Islet precursor cell (in vitro differentiated cells): ENCODE measurements around the gene PAEP.
A peak's percentile ranks its signal among the peaks of the same experiment; 100 is the strongest.

Source experiments
- DNase-seq: peaks from one replicate; pipeline ENCODE4 v3.0.0-alpha.2; 2018

Gene PAEP

GRCh38 chr9:135579889-135580660 lies 18.5 kb downstream of the PAEP start:
- DNase-seq = no peak

DNA sequence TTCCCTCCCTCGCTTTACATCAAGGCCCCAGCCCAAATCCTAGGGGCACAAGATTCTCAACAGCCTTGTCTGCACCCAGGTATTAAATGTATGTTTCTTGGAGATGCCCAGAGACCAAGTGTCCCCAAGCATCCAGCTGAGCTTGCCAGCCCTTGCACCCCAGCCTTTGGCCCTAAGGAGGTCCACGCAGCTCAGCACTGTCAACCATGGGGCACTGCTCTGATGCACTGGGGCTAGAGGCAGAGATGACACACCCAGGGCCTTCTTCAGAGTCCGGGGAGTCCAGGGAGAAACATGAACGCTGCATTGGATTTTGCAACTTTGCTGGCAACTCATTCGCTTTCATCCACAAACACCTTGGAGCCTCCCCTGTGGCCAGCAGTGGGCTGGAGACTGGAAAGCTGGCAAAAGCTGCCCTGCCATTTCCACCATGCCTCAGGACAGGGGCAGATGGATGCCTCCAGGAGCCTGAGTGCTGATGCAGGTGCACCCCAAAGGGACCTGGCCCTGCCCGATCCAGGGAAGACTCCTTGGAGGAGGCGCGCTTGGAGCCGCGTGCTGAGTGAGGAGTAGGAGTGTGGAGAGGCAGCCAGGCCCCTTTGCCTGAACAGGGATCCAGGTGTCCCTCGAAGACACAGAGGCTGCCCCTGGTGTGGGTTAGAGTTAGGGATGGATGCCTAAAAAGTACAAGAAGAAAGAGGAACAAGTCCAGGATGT lies 19.3 kb downstream of the PAEP start:
- no peak for DNase-seq

DNA sequence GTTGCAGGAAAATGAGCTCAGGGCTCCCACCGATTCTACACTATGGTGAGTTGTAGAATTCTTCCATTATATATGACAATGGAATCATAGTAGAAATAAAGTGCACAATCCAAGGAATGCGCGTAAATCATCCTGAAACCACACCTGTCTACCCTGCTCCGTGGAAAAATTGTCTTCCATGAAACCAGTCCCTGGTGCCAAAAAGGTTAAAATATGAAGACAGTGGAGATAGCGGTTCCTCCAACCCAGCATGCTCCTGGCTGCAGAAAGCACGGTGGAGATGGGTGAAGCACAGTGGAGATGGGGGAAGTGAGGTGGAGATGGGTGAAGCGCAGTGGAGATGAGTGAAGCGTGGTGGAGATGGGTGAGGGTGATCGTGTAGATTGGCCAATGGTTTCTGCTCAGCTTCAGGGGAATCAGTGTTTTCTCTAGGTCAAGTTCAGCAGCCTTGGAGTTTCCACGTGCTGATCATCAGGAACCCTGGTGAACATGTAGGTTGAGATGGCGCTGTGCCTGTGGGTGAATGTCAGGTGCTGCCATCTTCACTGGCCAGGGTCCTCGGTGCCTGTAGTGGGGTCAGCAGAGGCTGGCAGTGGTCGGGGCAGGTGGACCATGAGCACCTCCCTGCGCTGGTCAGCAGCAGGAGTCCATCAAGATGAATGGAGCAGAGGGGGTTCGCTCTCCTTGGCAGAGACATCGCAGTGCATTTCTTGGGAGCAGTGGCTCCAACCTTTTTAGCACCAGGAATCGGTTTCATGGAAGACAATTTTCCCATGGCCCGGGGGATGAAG lies 20.3 kb downstream of the PAEP start:
- DNase-seq = no peak

GRCh38 chr9:135582541-135582940 lies 21.0 kb downstream of the PAEP start:
- no peak for DNase-seq

- peak; percentile 63 for DNase-seq
These were observed 21.6 kb downstream of the PAEP start for GRCh38 chr9:135582966-135583687.

- peak; percentile 46 for DNase-seq
These were observed 22.1 kb downstream of the PAEP start for GRCh38 chr9:135583688-135584011.

- DNase-seq = peak; percentile 44
These were observed 22.8 kb downstream of the PAEP start for GRCh38 chr9:135584371-135584770.

GRCh38 chr9:135584934-135585333 lies 23.4 kb downstream of the PAEP start:
- DNase-seq = peak; percentile 47

DNA sequence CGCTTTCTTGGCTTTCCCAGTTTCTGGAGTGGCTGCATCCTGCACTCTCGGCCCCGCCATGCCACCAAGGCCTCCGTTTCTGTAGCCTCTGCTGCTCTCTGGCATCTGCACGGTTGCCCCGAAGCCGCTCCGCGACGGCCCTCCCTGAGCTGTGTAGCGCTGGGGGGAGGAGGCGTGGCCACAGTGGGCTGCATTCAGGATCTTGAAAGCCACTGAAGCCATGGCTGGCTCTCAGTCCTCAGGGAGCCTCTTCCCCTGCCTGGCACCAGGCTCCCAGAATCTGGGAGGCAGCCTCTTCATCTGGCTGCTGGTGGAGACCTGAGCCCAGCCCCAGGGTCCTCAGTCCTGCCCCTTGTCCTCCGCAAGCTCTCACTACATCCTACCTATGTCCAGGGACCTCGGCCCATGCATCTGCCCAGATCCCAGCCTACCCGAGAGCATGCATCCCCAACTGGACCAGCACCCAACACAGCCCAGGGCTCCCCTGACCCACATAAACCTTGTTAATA lies 25.1 kb downstream of the PAEP start:
- DNase-seq = no peak

DNA sequence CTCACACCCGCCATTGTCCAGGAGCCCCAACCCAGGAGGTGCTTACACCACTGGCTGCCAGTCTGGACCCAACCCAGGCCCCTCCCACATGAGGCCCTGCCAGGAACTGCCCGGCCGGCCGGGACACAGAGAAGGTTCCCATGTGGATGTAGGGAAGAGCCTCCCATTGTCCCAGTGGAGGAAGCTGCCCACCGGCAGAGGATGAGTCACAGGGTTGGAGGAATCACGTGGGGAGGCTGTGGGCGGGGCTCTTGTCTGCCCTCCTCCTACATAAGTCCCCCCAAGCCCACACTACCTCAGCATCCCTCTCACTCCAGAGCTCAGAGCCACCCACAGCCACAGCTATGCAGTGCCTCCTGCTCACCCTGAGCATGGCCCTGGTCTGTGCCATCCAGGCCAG lies 26.1 kb downstream of the PAEP start:
- peak; percentile 51 for DNase-seq

DNA sequence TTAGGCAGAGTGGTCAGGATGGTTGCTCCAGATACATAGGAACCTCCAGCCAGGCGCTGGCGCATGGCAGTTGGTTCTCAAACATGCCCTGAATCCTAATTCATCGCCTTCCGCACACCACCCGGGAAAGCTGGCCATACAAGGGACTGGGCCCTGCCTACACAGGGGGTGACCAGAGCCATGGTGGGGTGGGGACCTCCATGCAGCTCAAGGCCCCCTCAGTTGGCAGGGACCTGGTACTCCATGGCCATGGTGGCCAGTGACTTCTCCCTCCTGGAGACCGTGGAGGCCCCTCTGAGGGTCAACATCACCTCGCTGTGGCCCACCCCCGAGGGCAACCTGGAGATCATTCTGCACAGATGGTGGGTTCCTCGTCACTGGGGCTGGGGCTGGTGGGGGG lies 26.8 kb downstream of the PAEP start:
- DNase-seq = no peak

DNA sequence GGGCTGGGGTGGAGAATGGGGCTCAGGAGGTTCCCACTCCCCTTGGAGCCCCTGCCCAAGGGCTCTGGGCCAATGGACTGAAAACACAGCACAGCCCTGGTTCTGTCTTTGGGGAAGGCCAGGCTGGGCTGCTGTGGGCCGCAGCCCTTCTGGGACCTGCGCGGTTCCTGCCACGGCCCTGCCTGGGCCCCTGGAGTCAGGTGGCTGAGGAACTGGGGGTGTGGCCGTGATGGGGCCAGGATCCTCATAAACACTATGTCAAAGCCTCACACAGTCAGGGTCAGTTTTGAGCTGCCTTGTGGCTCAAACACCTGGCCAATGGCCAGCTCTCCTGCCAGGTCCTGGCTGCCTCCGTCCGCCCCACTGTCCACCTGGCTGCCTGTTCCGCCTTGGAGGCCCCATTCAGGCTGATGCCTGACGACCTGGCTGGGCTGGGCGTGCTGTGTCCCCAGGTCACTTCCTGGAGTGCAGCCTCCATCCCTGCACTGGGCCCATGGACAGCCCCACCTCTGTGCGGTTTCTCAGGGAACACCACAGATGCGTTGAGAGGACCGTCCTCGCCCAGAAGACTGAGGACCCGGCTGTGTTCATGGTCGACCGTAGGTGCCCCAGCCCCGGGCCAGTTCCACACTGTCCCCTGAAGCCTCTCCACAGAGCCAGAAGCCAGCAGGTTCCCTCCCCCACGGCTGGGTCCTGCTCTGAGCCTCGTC lies 27.5 kb downstream of the PAEP start:
- peak; percentile 49 for DNase-seq

GRCh38 chr9:135589596-135590485 lies 28.3 kb downstream of the PAEP start:
- no peak for DNase-seq

GRCh38 chr9:135590486-135591079 lies 29.0 kb downstream of the PAEP start:
- no peak for DNase-seq

- DNase-seq = no peak
These were observed 30.2 kb downstream of the PAEP start for GRCh38 chr9:135591506-135592330.

DNA sequence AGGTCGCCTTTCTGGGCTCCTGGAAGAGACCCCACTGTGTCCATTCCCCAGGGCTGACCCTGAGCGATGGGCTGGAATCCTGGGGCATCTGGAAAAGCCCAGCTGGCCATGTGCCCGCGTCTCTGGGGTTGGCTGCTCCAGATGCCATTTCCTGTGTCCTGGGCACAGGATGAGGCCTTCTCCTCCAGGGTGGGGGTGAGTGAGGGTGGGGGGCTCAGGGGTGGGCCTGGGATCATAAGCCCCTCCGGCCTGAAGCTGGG lies 30.7 kb downstream of the PAEP start:
- DNase-seq = peak; percentile 45

DNA sequence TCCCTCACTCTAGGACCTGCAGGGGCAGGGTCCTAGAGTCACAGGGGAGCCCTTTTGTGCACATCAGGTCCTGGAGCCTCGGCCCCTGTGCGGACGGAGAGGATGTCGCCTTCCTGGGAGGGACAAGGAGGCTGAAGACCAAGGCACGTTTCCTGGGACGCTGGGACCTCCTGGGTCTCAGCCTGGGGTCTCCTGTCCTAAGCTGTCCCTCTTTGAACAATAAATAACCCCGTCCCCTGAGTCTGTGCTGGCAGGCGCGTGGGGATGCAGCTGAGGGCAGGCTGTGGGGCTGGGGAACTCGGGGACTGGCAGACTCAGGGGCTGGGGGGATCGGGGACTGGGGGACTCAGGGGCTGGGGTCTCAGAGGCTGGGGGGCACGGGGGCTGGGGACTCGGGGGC lies 31.1 kb downstream of the PAEP start:
- DNase-seq = no peak

DNA sequence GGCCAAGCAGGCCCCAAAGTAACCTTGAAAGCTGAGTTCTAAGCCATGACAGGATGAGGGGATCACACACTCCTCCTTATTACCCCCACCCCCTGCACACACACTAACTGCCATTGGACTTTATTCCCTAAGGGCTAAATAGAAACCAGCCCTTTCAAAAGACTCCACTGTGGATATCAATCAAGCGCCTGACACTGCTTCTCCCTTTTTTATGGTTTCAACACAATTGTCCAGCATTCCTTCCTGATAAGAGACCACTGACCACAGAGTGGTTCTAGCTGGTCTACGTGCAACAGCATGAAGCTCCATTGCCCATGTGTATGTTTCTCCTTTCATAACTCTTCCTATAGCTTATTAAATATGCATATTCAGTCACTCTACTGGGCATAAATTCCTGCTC lies 34.7 kb downstream of the PAEP start:
- DNase-seq = no peak

DNA sequence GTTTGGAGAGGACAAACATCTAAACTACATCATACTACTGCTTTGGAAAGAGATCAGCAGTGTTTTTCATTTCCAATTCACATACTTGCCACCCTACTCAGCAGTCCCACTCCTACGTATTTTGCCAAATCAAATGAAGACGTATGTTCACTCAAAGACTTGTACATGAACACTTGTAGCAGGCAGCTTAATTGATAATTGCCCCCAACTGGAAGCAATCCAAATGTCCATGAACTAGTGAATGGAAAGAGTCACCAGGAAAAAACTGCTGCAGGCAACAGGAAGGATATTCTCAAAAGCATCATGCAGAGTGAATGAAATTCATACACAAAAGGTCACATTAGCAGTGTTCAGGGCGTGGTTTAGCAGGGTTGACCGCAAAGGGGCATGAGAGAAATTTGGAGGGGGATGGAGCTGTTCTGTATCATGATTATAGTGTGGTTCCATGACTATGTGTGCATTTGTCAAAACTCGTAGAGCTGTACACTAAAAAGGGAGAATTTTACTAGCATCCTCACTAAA lies 38.8 kb downstream of the PAEP start:
- DNase-seq = no peak

DNA sequence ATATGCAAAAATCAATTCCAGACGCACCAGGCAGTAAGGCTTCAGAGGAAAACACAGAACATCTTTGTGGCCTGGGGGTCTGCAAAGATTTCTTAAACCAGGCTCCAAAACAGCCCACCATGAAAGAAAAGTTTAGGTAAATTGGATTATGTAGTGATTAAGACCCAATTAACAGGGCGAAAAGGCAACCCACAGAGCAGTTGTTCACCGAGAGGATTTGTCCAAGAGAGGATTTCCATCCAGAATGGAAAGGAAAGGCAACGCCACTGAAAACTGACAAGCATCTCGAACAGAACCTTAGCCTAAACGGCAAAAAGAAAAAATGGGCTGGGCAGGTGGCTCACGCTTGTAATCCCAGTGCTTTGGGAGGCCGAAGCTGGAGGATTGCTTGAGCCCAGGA lies 40.4 kb downstream of the PAEP start:
- DNase-seq = no peak
